Measurements from ENCODE around the gene CYB561D1.

DNA sequence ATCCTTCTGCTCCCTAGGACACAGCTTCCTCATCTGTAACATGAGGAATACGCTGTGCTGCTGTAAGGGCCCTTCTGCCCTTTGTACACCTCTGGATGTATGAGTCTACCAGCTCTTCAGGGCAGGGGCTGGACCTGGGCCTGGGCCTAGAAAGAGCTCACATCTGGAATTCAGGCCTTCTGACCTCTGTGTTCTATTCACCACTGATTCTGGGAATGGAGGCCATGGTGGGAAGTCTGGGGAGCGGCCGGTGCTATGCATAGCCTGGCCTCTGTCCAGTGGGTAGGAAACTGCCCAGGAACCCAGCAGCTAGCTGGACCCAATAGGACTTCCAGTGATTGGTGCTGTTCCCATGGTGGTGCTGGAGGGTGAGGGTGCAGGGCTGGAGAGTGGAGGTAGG is 34.8 kb downstream of the CYB561D1 start:
- TF ChIP-seq EZH2 (IDR thresholded peaks at IDR 0.05) (no peak), POLR2AphosphoS5 (IDR thresholded peaks at IDR 0.05; ENCODE audit: borderline replicate concordance, low read depth, low read length) (no peak)

All from SK-N-MC (cell line).